ENCODE results near the gene ATP11C.

ATP11C gene

DNA sequence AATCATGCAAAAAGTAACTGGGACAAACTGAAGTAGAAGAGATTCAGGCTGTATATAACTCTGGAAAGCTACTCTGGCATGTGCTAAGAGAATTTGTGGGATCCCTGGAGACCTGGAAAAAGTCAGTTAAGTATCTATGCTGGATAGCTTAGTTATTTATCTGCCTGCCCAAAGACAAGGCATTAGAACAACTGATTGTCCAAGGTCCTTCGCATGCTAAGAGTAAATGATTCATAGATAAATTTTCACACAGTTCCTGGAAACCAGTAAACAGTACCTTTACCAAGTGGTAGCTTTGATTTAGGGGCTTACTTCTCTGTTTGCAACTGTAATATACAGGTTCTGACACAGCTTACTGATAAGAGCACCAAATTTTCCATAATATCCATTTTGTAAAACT lies 104.8 kb downstream of the ATP11C start:
- WGBS (ENCODE audit: extremely low coverage, insufficient coverage, insufficient read length) = no CpG with 5 or more reads among the region's 1 CpG
- no peak overlapping the region for H4K91ac ChIP-seq (ENCODE audit: low read depth, low read length)
- H3K9ac ChIP-seq (ENCODE audit: low read length) = no peak overlapping the region
- no peak overlapping the region for H2BK120ac ChIP-seq (ENCODE audit: insufficient read depth, low read length, poor library complexity)
- no peaks in the 10 kb centered on the region for H3K79me1 ChIP-seq (ENCODE audit: low read length)
- H3K4me1 ChIP-seq (ENCODE audit: control insufficient read depth in 1 of 2, insufficient read depth in 2 of 2, low read length in 2 of 2) = no peaks in the 10 kb centered on the region
- no peak overlapping the region for H3K18ac ChIP-seq (ENCODE audit: low read length)
- DNase-seq = no peak
- no peak overlapping the region for H3K4ac ChIP-seq (ENCODE audit: low read depth, low read length)
- H3K27ac ChIP-seq (ENCODE audit: low read depth, low read length) = no peak overlapping the region
- H3K79me2 ChIP-seq (ENCODE audit: control insufficient read depth, insufficient read depth, low read length, poor library complexity) = no peaks in the 10 kb centered on the region
- H3K9me3 ChIP-seq (ENCODE audit: insufficient read depth, low read depth, low read length) = no peaks in the 10 kb centered on the region
- H2AFZ ChIP-seq (ENCODE audit: insufficient read depth, low read length, poor library complexity) = no peak overlapping the region
- no peak overlapping the region for H2BK12ac ChIP-seq (ENCODE audit: low read length)
- H3K23ac ChIP-seq (ENCODE audit: low read length) = no peak overlapping the region
- H3K4me3 ChIP-seq (ENCODE audit: low read depth, low read length) = no peak overlapping the region
- no peak overlapping the region for H2BK5ac ChIP-seq (ENCODE audit: low read depth, low read length, poor library complexity)
- no peak overlapping the region for H4K8ac ChIP-seq (ENCODE audit: low read depth, low read length)
- no peak overlapping the region for H3K14ac ChIP-seq (ENCODE audit: low read length)
- H3K36me3 ChIP-seq (ENCODE audit: control insufficient read depth in 1 of 2, insufficient read depth in 2 of 2, low read length in 2 of 2) = peaks cover 0 to under 1% of the 10 kb centered on the region in 2 experiments
- H3K27me3 ChIP-seq (ENCODE audit: insufficient read depth, low read length) = no peaks in the 10 kb centered on the region
- H2AK5ac ChIP-seq (ENCODE audit: low read length) = no peak overlapping the region
- no peak overlapping the region for H4K12ac ChIP-seq (ENCODE audit: low read depth, low read length)
- no peak overlapping the region for H3K4me2 ChIP-seq (ENCODE audit: low read length)

DNA sequence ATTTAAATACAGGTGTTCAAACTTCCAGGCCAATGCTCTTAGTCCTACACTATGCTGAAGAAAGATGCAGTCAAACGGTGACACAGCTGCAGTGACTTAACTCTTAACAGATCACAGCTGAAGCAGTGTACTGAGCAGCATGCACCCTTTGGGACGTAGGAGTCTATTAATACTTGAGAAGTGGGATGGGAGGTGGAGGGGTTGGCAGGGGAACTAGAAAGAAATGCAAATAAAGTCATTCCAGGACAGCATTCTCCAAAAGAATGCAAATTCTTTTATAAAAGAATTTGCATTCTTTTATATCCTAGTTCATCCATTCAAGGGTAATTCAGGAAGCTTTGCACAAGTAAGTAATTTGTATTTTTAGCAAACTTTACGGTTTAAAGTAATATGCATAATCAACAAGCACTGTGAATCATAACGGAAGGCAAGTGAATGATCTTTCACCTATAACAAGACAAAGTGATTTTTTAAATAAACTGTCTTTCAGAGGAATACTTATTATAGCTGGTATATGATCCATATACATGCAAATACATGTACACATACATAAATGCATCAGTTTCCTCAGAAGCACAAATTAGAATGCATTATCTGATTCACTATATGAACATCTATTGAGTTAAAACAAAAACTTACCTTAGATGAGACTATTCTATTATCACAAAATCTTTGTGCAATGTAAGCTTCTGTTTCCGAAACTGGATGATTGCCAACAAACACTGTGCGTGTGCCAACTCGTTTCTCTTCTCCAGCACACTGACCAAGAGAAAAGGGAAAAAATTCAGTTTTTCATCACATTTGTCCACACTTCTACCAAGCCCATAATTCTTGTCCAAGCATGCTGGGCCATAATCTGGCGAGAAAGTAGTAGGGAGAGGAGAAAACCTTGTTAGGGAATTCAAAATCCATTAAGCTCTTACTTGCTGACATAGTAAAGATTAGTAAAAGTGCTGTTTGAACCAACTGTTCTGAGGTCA lies 106.5 kb downstream of the ATP11C start:
- Histone ChIP-seq H2AFZ (ENCODE audit: insufficient read depth, low read length, poor library complexity) (no peak overlapping the region), H3K18ac (ENCODE audit: low read length) (no peak overlapping the region)
- no CpG with 5 or more reads among the region's 8 CpGs for WGBS (ENCODE audit: extremely low coverage, insufficient coverage, insufficient read length)

DNA sequence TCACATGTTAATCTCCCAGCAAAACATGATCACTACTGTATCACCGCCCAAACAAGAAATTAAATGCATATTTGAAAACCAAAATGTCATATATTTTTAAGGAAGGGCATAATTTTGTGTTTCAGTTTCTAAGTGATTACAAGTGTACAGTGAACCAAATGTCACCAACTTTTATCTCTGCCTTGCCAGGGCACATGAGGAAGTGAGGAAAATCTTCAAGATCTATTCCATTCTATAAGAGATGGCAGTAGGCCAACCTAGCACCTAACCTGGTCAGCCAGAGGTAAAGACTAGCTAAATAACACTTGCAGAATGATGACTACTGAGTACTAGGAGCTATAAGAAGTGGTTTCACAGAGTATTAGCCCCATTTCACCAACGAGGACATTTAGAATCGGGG lies 107.2 kb downstream of the ATP11C start:
- WGBS (ENCODE audit: extremely low coverage, insufficient coverage, insufficient read length) = no CpG with 5 or more reads among the region's 3 CpGs
- Histone ChIP-seq H3K79me1 (ENCODE audit: low read length) (no peaks in the 10 kb centered on the region), H4K8ac (ENCODE audit: low read depth, low read length) (no peak overlapping the region), H2BK120ac (ENCODE audit: insufficient read depth, low read length, poor library complexity) (no peak overlapping the region), H3K4me2 (ENCODE audit: low read length) (no peak overlapping the region), H2AK5ac (ENCODE audit: low read length) (no peak overlapping the region), H3K18ac (ENCODE audit: low read length) (no peak overlapping the region), H3K4ac (ENCODE audit: low read depth, low read length) (no peak overlapping the region), H3K36me3 (ENCODE audit: control insufficient read depth in 1 of 2, insufficient read depth in 2 of 2, low read length in 2 of 2) (peaks cover 0 to 2% of the 10 kb centered on the region in 2 experiments), H3K27ac (ENCODE audit: low read depth, low read length) (no peak overlapping the region), H3K4me1 (ENCODE audit: control insufficient read depth in 1 of 2, insufficient read depth in 2 of 2, low read length in 2 of 2) (no peaks in the 10 kb centered on the region), H3K14ac (ENCODE audit: low read length) (no peak overlapping the region), H3K79me2 (ENCODE audit: control insufficient read depth, insufficient read depth, low read length, poor library complexity) (no peaks in the 10 kb centered on the region), H3K23ac (ENCODE audit: low read length) (no peak overlapping the region), H2BK12ac (ENCODE audit: low read length) (no peak overlapping the region), H4K91ac (ENCODE audit: low read depth, low read length) (no peak overlapping the region), H3K27me3 (ENCODE audit: insufficient read depth, low read length) (no peaks in the 10 kb centered on the region), H3K4me3 (ENCODE audit: low read depth, low read length) (no peak overlapping the region), H4K12ac (ENCODE audit: low read depth, low read length) (no peak overlapping the region), H2AFZ (ENCODE audit: insufficient read depth, low read length, poor library complexity) (no peak overlapping the region), H3K9me3 (ENCODE audit: insufficient read depth, low read depth, low read length) (no peaks in the 10 kb centered on the region), H2BK5ac (ENCODE audit: low read depth, low read length, poor library complexity) (no peak overlapping the region), H3K9ac (ENCODE audit: low read length) (no peak overlapping the region)
- DNase-seq = no peak

More for the DNA sequence above, 106.5 kb downstream of the ATP11C start:
- no peak overlapping the region for H3K14ac ChIP-seq (ENCODE audit: low read length)
- no peaks in the 10 kb centered on the region for H3K79me1 ChIP-seq (ENCODE audit: low read length)
- no peak overlapping the region for H2BK5ac ChIP-seq (ENCODE audit: low read depth, low read length, poor library complexity)
- no peak overlapping the region for H3K4me2 ChIP-seq (ENCODE audit: low read length)
- no peak overlapping the region for H2BK120ac ChIP-seq (ENCODE audit: insufficient read depth, low read length, poor library complexity)
- H3K4me1 ChIP-seq (ENCODE audit: control insufficient read depth in 1 of 2, insufficient read depth in 2 of 2, low read length in 2 of 2) = no peaks in the 10 kb centered on the region
- H3K4me3 ChIP-seq (ENCODE audit: low read depth, low read length) = no peak overlapping the region
- no peak overlapping the region for H2BK12ac ChIP-seq (ENCODE audit: low read length)
- no peak overlapping the region for H4K8ac ChIP-seq (ENCODE audit: low read depth, low read length)
- no peaks in the 10 kb centered on the region for H3K79me2 ChIP-seq (ENCODE audit: control insufficient read depth, insufficient read depth, low read length, poor library complexity)
- no peak overlapping the region for H3K4ac ChIP-seq (ENCODE audit: low read depth, low read length)
- H4K91ac ChIP-seq (ENCODE audit: low read depth, low read length) = no peak overlapping the region
- H3K36me3 ChIP-seq (ENCODE audit: control insufficient read depth in 1 of 2, insufficient read depth in 2 of 2, low read length in 2 of 2) = peaks cover 0 to 2% of the 10 kb centered on the region in 2 experiments
- no peak overlapping the region for H3K23ac ChIP-seq (ENCODE audit: low read length)
- no peak for DNase-seq
- no peaks in the 10 kb centered on the region for H3K9me3 ChIP-seq (ENCODE audit: insufficient read depth, low read depth, low read length)
- H2AK5ac ChIP-seq (ENCODE audit: low read length) = no peak overlapping the region
- no peaks in the 10 kb centered on the region for H3K27me3 ChIP-seq (ENCODE audit: insufficient read depth, low read length)
- H4K12ac ChIP-seq (ENCODE audit: low read depth, low read length) = no peak overlapping the region
- H3K27ac ChIP-seq (ENCODE audit: low read depth, low read length) = no peak overlapping the region
- H3K9ac ChIP-seq (ENCODE audit: low read length) = no peak overlapping the region

DNA sequence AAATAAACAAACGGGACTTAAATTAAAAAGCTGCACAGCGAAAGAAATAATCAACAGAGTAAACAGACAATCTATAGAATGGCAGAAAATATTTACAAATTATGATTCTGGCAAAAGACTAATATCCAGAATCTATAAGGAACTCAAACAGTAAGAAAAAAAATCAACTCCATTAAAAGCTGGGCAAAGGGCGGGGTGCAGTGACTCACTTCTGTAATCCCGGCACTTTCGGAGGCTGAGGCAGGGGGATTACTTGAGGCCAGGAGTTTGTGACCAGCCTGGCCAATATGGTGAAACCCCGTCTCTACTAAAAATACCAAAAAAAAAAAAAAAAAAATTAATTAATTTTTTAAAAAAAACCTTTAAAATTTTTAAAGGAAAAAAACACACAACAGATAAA lies 109.0 kb downstream of the ATP11C start:
- Histone ChIP-seq H3K27me3 (ENCODE audit: insufficient read depth, low read length) (no peaks in the 10 kb centered on the region), H3K4me1 (ENCODE audit: control insufficient read depth in 1 of 2, insufficient read depth in 2 of 2, low read length in 2 of 2) (no peaks in the 10 kb centered on the region), H3K79me1 (ENCODE audit: low read length) (no peaks in the 10 kb centered on the region), H3K27ac (ENCODE audit: low read depth, low read length) (no peak overlapping the region), H2BK5ac (ENCODE audit: low read depth, low read length, poor library complexity) (no peak overlapping the region), H3K79me2 (ENCODE audit: control insufficient read depth, insufficient read depth, low read length, poor library complexity) (no peaks in the 10 kb centered on the region), H3K9ac (ENCODE audit: low read length) (no peak overlapping the region), H3K18ac (ENCODE audit: low read length) (no peak overlapping the region), H2AK5ac (ENCODE audit: low read length) (no peak overlapping the region), H4K12ac (ENCODE audit: low read depth, low read length) (no peak overlapping the region), H3K9me3 (ENCODE audit: insufficient read depth, low read depth, low read length) (no peaks in the 10 kb centered on the region), H4K91ac (ENCODE audit: low read depth, low read length) (no peak overlapping the region), H3K4me3 (ENCODE audit: low read depth, low read length) (no peak overlapping the region), H3K23ac (ENCODE audit: low read length) (no peak overlapping the region), H2BK120ac (ENCODE audit: insufficient read depth, low read length, poor library complexity) (no peak overlapping the region), H3K4me2 (ENCODE audit: low read length) (no peak overlapping the region), H3K14ac (ENCODE audit: low read length) (no peak overlapping the region), H4K8ac (ENCODE audit: low read depth, low read length) (no peak overlapping the region), H2BK12ac (ENCODE audit: low read length) (no peak overlapping the region), H2AFZ (ENCODE audit: insufficient read depth, low read length, poor library complexity) (no peak overlapping the region), H3K36me3 (ENCODE audit: control insufficient read depth in 1 of 2, insufficient read depth in 2 of 2, low read length in 2 of 2) (peaks cover 0 to 2% of the 10 kb centered on the region in 2 experiments), H3K4ac (ENCODE audit: low read depth, low read length) (no peak overlapping the region)
- DNase-seq = no peak
- WGBS (ENCODE audit: extremely low coverage, insufficient coverage, insufficient read length) = no CpG with 5 or more reads among the region's 6 CpGs
